ENCODE measurements around the gene KRI1.
A peak's percentile ranks its signal among the peaks of the same experiment; 100 is the strongest.

Gene KRI1

DNA sequence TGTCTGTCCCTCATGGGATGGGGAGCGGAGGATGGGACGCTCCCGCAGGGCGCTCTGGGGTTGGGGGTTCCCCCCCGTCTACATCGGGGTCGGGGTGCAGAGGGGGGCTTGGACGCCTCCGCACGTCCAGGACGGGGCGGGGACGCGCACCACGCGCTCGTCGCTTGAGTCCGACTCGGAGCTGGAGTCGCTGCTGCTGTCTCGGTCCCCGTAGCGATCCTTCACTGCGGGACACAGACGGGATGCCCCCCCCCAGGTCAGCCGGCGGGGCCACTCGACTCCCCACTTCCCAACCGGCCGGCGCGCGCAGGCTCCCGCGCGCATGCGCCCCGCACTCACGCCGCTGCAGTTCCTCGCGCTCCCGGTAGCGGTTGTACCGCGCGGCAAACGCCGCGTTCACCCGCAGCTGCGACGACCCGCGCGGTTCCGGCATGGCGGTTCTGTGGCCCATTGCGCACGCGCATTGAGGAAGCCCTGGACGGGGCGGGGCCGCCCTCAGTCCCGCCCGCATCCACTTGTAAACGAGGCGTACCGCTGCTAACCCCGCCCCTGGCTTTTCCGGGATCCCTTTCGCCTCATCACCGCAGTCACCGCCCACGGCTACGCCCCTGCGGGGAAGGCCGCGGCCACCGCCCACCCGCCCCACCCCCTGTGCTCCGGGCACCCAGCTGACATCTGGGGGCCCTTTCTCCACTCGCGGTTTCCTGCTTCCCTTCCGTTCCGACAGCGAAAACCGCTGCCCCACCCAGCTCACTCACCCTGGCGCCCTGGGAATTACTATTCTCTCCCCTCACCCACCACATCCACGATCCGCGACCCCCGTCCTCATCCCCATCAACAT is at the start of gene KRI1:
TSS of gene KRI1 (minus strand) at position 444 of the 841 bp plus-strand sequence. CDS start at position 433, 11 bp downstream.
- peak; percentile 93 for DNase-seq

DNA sequence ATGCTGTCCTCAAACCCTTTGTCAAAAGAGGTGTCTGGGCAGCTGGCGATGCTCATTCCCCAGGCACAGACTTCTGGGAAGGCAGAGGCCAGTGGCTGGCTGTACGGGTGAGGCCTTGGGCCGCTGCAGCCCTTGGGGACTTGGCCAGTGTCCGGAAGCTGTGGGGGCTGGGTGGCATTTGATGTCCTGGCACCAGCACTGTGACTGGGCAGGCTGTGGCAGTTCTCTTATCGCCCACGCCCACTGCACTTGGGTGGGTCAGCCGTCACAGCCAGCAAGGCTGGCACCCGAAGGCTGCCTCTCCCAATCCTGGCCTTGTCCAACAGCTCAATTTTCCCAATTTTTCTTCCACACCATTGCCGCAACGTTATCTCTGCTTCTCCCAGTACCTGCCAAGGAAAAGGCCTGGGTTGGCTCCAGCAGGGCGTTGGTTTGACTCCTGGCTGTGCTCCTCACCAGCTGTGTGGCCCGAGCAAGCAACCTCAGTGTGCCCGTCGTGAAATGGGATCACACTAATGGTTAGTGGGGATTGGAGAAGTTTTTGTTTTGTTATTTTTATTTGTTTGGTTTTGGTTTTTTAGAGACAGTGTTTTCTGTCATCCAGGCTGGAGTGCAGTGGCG is 46.8 kb upstream of the KRI1 start:
- no peak for DNase-seq

DNA sequence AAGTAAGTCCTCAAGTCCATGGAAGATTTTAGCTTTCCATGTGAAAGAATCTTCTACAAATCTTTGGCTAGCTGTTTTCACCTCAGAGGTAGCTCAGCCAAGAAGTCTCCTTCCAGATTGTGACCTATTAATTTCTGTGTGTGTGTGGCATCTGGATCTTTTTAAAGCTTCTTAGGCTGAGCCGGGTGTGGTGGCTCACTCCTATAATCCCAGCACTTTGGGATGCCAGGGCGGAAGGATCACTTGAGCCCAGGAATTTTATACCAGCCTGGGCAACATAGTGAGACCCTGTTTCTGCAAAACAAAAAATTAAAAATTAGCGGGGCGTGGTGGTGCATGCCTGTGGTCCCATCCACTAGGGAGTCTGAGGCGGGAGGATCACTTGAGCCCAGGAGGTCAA is 46.1 kb upstream of the KRI1 start:
- DNase-seq, result no peak

DNA sequence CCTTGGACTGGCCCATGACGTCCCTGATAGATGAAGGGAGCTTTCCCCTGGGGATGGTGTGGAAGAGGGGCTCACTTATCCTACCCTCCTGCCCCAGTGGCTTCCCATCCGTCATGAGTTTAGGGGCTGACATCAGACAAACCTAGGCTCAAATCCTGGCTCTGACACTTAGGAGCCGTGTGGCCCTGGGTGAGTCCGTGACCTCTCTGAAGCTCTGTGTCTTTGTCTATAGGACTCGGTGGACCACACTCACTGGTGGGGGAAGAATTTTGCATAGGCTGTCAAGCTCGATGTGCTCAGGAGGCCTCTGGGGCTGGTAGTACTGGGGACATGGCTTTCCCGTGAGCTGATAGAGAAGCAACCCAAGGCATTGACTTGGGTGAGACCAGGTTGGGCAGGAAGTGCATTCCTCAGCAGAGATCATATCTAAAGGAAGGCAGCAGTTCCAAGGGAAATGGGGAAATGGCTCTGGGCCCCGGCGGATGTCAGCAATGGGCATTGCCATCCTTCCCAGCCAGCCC is 38.7 kb upstream of the KRI1 start:
- DNase-seq, result no peak

DNA sequence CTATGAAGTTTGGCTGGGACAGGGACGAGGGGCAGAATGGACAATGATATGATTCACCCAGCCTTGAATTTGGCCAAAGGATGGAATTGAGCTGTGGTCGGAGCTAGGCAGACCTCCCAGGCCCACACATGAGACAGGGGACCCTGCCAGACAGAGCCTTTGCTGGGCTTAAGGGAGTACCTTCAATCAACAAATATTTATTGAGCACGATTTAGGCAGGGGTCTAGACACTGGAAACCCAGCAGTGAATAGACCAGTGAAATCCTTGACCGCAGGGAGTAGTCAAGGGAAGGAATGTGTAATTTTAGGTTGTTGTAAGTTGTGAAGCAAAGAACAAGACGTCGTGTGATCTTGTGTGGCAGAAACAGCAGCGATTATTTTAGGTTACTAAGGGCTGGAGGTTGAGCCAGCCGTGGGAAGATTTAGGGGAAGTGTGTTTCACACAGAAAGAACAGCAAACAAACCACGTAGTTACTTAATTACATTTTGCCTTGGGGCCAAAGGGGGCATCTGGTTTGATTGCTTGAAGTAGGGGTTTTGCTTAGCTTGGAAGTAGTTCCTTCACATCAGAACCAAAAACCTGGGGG is 38.2 kb upstream of the KRI1 start:
- DNase-seq, result no peak

DNA sequence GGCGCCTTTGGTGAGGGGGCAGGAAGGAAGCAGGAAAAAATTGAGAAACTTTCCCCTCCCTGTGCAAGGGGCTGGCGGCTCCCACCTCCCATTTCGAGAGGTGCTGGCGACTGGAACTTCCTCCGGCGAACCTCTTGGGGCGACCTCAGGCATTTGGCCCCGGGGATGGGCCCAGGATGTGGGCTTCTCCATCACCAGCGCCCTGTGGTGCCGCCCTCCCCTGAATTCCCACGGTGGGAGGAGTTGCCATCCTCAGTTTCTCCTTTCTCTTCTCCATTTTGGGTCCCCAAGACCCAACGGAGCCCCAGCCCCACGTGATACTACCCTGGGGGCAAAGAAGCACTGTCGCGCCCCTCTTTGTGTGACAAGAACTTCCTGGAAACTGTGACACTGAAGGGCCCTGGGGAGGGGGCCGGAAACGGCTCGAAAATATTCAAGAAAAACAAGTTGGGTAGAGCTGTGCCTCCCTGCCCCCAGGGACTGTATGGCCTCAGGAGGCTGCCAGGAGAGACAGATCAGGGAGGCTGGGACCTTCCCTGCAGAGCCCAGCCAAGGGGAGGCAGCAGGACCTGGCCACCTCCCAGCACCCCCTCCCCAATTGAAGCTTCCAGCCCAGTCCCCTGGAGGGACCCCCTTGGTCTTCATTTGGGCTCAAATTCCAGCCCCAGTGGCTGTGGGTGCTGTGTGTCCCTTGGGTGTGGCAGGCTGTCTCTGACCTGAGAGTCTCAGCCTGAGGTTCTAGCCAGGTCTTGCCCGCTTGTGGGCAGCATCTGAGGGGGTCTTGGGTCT is 37.5 kb upstream of the KRI1 start:
- DNase-seq, result no peak

DNA sequence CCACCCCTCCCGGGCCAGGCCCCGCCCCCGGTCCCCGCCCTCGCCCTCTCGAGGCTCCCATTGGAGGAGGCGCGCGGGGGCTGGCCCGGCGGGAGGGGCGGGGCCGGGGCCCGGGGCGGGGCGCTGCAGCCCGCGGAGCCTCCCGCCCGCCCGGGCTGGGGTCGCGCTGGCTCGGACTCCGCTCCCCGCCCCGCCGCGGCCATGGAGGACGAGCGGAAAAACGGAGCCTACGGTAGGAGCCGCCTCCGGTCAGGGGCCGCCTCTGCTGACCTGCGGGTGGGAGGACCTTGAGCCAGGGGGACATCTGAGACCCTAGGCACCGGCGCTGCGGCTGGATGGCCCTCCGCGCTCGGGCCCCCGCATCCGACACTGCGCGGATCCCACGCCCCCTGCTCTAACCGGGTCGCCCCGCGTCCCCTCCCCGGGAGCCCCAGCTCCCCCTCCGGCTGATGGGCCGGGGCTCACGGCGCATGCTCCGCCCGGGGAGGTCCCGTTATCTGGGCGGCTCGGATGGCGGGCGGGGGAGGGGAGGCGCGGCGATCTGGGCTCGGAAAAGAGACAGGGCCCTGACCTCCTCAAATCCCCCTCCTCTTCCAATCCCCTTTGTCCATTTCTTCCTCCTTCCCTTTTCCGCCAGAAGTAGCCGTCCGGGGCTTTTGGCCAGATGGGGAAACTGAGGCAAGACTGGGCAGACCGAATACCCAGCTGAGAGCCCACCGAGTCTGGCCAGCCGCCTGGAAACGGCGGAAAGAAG is 36.7 kb upstream of the KRI1 start:
- peak; percentile 72 for DNase-seq

DNA sequence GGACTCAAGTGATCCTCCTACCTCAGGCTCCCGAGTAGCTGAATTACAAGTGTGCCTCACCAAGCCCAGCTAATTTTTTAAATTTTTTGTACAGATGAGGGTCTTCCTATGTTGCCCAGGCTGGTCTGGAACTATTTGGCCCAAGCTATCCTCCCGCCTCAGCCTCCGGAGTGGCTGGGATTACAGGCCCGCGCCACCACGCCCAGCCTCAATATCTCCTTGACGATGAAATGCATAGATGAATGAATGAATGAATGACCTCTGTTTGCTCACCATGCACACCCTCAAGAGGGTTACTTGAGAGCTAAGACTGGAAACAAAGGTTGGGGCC is 36.2 kb upstream of the KRI1 start:
- no peak for DNase-seq

DNA sequence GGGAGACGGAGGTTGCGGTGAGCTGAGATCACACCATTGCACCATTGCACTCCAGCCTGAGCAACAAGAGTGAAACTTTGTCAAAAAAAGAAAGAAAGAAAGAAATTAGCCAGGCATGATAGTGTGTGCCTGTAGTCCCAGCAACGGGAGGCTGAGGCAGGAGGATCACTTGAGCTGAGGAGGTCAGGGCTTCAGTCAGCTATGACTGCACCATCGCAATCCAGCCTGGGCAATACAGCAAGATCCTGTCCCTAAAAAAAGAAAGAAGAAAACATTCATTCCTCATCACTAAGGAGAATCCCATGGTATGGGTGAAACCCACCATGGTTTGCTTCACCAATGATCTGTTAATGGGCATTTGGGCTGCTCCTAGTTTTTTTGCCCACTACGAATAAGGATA is 34.3 kb upstream of the KRI1 start:
- DNase-seq, result no peak

DNA sequence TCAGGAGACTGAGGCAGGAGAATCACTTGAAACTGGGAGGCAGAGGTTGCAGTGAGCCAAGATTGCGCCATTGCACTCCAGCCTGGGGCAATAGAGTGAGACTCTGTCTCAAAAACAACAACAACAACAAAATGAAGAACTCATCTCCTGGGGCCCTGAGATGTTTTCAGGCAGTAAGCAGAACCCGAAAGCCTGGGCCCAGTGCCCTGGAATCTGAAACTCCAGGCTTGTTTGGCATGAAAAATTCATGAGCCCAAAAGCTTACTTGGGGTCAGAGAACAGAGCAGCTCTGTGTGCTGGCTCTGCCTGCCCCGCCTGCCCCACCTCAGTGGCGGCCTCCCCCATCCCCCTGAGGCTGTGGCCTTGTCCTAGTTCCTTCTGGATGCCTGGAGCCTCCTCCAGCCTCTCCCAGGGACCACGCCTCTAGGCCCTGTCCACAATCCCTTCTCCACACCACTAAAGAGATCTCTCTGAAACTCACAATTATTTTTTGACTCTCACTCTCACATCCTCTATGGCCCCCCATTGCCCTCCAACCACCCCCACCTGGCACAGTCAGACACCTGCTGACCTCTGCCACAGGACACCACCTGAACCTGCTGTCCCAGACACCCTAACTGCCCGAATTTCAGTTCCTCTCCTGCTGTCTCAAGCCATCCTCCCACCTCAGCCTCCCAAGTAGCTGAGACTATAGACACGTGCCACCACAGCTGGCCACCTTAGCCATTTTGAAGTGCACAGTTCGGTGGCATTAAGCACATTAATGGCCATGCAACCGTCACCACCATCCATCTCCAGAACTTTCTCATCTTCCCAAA is 28.2 kb upstream of the KRI1 start:
- no peak for DNase-seq

DNA sequence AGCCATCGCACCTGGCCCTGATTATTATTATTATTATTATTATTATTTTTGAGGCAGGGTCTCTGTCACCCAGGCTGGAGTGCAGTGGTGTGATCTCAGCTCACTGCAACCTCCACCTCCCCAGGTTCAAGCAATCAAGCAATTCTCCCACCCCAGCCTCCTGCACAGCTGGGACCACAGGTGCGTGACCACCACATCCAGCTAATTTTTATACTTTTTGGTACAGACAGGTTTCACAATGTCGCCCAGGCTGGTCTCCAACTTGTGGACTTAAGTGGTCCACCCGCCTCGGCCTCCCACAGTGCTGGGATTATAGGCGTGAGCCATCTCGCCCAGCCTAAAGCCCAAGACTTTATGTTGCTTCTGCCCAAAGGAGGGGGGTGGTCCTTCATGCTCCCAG is 27.3 kb upstream of the KRI1 start:
- DNase-seq, result no peak

DNA sequence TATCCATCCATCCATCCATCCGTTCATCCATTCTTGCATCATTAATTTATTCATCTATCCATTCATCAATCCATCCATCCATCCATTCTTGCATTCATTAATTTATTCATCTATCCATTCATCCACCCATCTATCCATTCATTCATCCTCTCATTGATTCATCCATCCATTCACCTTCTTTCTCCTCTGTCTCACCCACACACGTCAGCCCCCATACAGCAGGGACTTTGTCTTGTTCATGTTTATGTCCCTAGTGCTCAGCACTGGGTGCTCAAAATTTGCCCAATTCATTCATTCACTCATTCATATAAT is 22.0 kb upstream of the KRI1 start:
- DNase-seq, result no peak

DNA sequence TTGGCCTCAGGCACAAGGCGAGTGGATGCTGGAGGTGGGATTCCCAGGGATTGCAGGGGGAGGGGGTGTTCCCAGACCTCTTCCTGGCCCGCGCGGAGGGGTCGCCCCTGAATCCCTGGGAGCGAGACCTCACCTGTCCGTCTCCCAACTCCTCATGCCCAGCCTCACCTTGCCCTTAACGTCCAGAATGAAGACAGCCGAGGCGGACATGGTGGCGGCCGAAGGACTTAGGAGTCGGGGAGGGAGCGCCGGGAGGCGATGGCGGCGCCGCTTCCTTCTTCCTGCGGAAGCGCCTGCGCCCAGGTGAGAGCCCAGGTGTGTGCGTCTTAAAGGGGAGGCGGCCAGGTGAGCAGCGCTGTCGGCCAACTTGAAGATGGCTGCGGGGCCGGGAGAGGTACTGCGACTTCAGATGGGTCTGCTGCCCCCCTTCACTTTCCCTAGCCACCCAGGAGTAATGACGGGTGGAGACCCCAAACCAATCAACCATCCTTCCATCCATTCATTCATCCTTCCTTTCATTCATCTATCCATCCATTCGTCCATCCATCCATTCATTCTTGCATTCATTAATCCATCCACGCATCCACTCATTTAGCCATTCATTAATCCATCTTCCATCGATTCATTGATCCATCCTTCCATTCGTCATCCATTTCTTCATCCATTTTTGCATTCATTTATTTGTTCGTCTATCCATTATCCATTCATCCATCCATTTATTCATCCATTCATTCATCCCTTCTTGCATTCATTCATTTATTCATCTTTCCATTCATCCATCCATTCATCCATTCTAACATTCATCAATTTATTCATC is 21.4 kb upstream of the KRI1 start, which contains the start of gene AP1M2:
TSS of gene AP1M2 (minus strand) at position 291 of the 817 bp plus-strand sequence. CDS start at position 210, 81 bp downstream.
- DNase-seq, result peak; percentile 69

DNA sequence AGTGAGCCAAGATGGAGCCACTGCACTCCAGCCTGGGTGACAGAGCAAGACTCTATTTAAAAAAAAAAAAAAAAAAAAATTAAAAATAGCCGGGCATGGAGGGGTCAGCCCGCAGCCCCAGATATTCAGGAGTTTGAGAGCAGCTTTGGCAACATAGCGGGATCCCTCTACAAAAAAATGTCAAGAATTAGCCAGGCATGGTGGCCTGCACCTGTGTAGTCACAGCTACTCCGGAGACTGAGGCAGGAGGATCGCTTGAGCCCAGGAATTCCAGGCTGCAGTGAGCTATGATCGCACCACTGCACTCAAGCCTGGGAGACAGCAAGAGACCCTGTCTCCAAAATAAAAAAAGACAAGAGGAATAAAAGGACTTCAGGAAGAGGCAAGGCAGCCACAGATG is 20.6 kb upstream of the KRI1 start:
- DNase-seq, result no peak

DNA sequence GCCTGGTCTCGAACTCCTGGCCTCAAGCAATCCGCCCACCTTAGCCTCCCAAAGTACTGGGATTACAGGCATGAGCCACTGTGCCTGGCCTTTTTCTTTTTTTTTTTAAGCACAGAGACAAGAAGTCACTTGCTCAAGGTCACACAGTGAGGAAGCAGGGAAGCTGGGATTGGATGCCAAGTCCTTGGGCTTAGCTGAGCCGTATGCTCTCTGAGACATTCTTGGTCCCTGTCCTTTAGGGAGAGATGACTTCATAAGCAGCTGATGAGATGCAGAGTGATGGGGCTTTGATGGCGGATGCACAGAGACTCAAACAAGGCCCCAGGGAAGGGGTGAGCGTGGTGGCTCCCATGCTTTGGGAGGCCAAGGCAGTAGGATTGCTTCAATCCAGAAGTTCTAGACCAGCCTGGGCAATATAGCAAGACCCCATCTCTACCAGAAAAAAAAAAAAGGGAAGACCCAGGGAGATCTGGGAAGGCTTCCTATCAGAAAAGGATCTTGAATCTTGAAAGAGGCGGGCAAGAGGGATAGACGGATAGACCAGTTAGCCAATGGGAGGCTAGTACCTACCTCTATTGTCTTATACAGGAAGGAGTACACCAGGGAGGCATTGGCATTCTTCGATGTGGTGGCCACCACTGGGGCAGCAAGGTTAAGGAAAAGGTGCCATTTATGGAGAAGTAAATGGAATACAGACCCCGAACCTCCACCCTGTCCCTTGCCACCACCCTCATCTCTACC is 17.4 kb upstream of the KRI1 start:
- DNase-seq, result no peak

DNA sequence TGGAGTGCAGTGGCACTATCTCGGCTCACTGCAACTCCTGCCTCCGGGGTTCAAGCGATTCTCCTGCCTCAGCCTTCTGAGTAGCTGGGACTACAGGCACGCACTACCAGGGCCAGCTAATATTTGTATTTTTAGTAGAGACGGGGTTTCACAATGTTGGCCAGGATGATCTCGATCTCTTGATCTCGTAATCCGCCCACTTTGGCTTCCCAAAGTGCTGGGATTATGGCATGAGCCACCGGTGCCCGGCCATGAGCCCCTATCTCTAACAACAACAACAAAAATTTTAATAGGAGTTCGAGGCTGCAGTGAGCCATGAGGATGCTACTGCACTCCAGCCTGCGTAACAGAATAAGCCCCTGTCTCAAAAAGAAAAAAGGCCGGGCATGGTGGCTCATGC is 16.3 kb upstream of the KRI1 start:
- no peak for DNase-seq

DNA sequence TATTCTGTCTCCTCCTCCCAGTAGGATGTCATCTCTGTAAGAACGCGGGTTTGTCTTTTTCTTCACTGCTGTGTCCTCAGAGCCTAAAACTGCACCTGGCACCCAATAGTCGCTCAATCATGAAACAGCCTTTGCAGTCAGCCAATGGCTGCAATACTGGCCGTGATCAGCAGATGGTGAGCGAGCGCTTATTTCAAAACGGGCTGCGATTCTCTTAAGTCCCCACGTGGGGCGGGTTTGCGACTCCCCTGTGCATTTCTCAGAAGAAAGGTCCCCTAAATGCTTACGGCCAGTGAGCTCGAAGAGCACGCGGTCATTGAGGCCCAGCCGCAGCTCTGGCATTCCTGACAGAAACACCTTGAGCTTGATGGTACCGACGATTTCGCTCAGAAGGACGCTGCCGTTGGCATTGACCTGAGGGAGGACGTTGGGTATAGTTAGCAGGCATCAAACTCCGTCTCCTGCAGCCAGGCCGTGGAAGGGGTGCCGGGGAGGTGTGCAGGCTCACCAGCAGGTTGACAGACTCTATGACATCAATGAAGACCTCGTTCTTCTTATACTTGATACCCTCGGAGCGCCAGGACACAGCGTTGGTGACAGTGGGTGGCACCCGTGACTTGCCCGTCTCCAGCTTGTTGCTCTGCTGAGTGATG is 15.3 kb upstream of the KRI1 start:
- no peak for DNase-seq

DNA sequence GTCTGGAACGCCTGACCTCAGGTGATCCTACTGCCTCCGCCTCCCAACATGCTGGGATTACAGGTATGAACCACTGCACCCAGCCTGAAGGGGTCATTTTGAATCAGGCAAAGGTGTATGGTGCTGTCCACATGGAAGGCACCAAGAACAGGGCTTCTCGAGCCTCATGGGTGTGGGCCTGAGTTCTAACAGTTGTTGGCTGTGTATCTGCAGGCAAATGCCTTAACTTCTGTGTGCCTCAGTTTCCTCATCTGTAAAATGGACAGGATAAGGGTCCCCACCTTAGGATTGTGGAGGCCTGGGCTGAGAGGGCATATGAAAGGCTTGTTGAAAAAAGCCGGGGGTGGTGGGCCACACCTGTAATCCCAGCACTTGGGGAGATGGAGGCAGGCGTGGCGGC is 12.1 kb upstream of the KRI1 start:
- DNase-seq, result no peak

DNA sequence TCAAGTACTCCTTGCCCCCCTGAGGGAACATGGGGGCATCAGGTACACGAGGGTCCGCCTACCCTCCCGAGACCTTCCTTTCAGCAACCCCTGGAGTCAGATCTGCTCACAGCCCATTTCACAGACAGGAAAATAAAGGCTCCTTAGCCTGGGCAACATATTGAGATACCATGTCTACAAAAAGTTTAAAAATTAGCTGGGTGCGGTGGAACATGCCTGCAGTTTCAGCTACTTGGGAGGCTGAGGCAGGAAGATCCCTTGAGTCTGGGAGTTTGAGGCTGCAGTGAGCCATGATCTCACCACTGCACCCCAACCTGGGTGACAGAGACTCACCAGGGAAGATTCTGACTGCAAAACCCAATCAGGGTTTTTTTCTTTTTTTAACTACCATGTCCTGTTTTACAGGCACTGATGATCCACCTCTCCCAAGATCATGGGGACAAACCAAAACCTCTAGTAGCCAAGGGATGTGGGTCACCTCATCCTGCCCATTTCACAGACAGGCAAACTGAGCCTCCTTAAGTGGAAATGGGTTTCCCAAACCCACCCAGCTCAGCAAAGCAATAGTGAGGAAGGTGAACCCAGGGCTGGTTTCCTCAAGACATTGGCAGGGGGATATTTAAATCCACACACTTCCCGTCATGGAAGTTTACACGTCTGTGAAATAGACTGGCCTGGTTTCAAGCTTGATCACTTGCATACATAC is 9.4 kb upstream of the KRI1 start:
- no peak for DNase-seq
